Endothelial cell of umbilical vein (primary cell): ENCODE results near the gene INPP4B. TPM values are rescaled to one million over a fixed set of nuclear protein-coding genes. Genes with fewer than 3 reads are reported as not detected.

Experiments used
- BruUV-seq: library from RNA; stranded (reverse); fragments of 400-500 nt; replicated peaks from 2 replicates; lab custom pipeline; 2021; lab: Mats Ljungman, UMichigan
- CTCF ChIA-PET: fragments of 300-600, 350-600 bp; sonication (Branson Sonifier 250); formaldehyde crosslinking; loops from one replicate; lab custom pipeline; 2021; ENCODE audit warnings: antibody characterized with exemption, inconsistent platforms; lab: Charles Lee
- POLR2A ChIA-PET: fragments of 300-600, 350-600 bp; sonication (Branson Sonifier 250); formaldehyde crosslinking; loops from one replicate; lab custom pipeline; 2021; ENCODE audit warnings: antibody characterized with exemption, inconsistent platforms; lab: Charles Lee
- DNase-seq: peaks from one replicate; pipeline ENCODE4 v3.0.0-alpha.2; 2011; ENCODE audit warnings: low read depth, low spot score
- FAIRE-seq: peaks from 2 replicates; lab custom pipeline; 2011; peaks lifted over from hg19 to GRCh38; lab: Jason Lieb, UNC
- H2AFZ ChIP-seq: 2 replicates; pipeline ENCODE4 v1.6.0; 2012; ENCODE audit warnings: low read depth, low read length, control low read depth, inconsistent platforms
- H3K27ac ChIP-seq: 2 replicates; pipeline ENCODE4 v1.5.1; 2011; ENCODE audit warnings: low read depth, mild to moderate bottlenecking, control low read depth, low read length, moderate library complexity; ENCODE audit not compliant: insufficient read depth
- H3K27me3 ChIP-seq, 2 experiments: 2 replicates each; pipeline versions ENCODE4 v1.6.0 to v1.6.1; 2011; ENCODE audit warnings: low read length in 2 of 2, mixed read lengths in 1 of 2; ENCODE audit not compliant: control insufficient read depth in 2 of 2, insufficient read depth in 2 of 2
- H3K36me3 ChIP-seq, 2 experiments: 2 replicates in 1 of 2; 3 replicates in 1 of 2; pipeline ENCODE4 v1.5.1; 2011; ENCODE audit warnings: low read length in 2 of 2, mild to moderate bottlenecking in 1 of 2, moderate library complexity in 1 of 2; ENCODE audit not compliant: control insufficient read depth in 2 of 2, insufficient read depth in 2 of 2; ENCODE audit errors: extremely low read depth in 1 of 2
- H3K4me1 ChIP-seq: 3 replicates; pipeline ENCODE4 v1.5.1; 2011; ENCODE audit warnings: mild to moderate bottlenecking, low read length; ENCODE audit not compliant: control insufficient read depth, insufficient read depth; ENCODE audit errors: extremely low read depth
- H3K4me2 ChIP-seq: 2 replicates; pipeline ENCODE4 v1.6.1; 2011; ENCODE audit warnings: low read length, control low read depth, mixed read lengths; ENCODE audit not compliant: insufficient read depth
- H3K4me3 ChIP-seq, 3 experiments: fragments of 200-600 bp in 1 of 3; sonication (generic), shearing (Covaris generic) in 1 of 3; replicated peaks in 1 of 3; 2 replicates each; pipeline ENCODE4 v1.5.1; 2011 to 2016; ENCODE audit warnings: control low read depth in 3 of 3, low read length in 3 of 3, mild to moderate bottlenecking in 2 of 3, inconsistent platforms in 1 of 3, low read depth in 1 of 3, moderate library complexity in 1 of 3; ENCODE audit not compliant: insufficient read depth in 1 of 3
- H3K79me2 ChIP-seq: 2 replicates; pipeline ENCODE4 v1.6.0; 2012; ENCODE audit warnings: low read length, inconsistent platforms; ENCODE audit not compliant: control insufficient read depth, insufficient read depth
- H3K9ac ChIP-seq: replicated peaks from 2 replicates; pipeline ENCODE3; 2011; ENCODE audit warnings: low read length, control low read depth; ENCODE audit not compliant: insufficient read depth; ENCODE audit errors: extremely low read depth
- H3K9me1 ChIP-seq: replicated peaks from 3 replicates; pipeline ENCODE4 v1.6.0; 2011; ENCODE audit warnings: mild to moderate bottlenecking, low read length; ENCODE audit not compliant: control insufficient read depth, insufficient read depth; ENCODE audit errors: extremely low read depth
- H3K9me3 ChIP-seq: replicated peaks from 2 replicates; pipeline ENCODE4 v1.5.1; 2012; ENCODE audit warnings: low read length, inconsistent platforms; ENCODE audit not compliant: control insufficient read depth, insufficient read depth
- H4K20me1 ChIP-seq: replicated peaks from 2 replicates; pipeline ENCODE3; 2011; ENCODE audit warnings: mild to moderate bottlenecking, low read length; ENCODE audit not compliant: control insufficient read depth, insufficient read depth; ENCODE audit errors: extremely low read depth
- EZH2 ChIP-seq: IDR thresholded peaks from 2 replicates; pipeline ENCODE4 v1.6.1; 2012; ENCODE audit warnings: borderline replicate concordance, low read depth, mild to moderate bottlenecking, moderate library complexity, low read length, inconsistent platforms; ENCODE audit not compliant: severe bottlenecking
- FOS ChIP-seq: IDR thresholded peaks from 2 replicates; pipeline ENCODE4 v1.6.1; 2011; ENCODE audit warnings: mild to moderate bottlenecking, low read length, moderate library complexity, borderline replicate concordance; ENCODE audit not compliant: insufficient read depth
- GATA2 ChIP-seq: IDR thresholded peaks from 2 replicates; pipeline ENCODE4 v1.7.0; 2011; ENCODE audit warnings: low read depth, mild to moderate bottlenecking, moderate library complexity, mixed read lengths, low read length; ENCODE audit not compliant: insufficient read length, insufficient read depth
- JUN ChIP-seq: IDR thresholded peaks from 2 replicates; pipeline ENCODE4 v1.6.1; 2011; ENCODE audit warnings: borderline replicate concordance, low read depth; ENCODE audit not compliant: insufficient read length, insufficient read depth
- MYC ChIP-seq: IDR thresholded peaks from one replicate; pipeline ENCODE4 v1.6.1; 2011; ENCODE audit warnings: mild to moderate bottlenecking, low read depth, low read length
- POLR2A ChIP-seq: IDR thresholded peaks from 2 replicates; pipeline ENCODE4 v1.6.1; 2012; ENCODE audit warnings: low read depth, mild to moderate bottlenecking, control low read depth, low read length
- POLR2AphosphoS5 ChIP-seq: IDR thresholded peaks from 2 replicates; pipeline ENCODE4 v1.6.1; 2012; ENCODE audit warnings: low read depth, mild to moderate bottlenecking, control low read depth, low read length, moderate library complexity; ENCODE audit not compliant: insufficient read depth
- dilution Hi-C: fragments of 300-500 bp; cut with MboI; formaldehyde crosslinking; loops from one replicate; pipeline ENCODE4 v1.15.0; 2019; ENCODE audit warnings: low sequenced_read_pairs; ENCODE audit not compliant: extremely low pct_ligation_motif_present
- intact Hi-C: fragments of 100-400 bp; cut with micrococcal nuclease; formaldehyde crosslinking; loops from one replicate; pipeline ENCODE4 v1.10.0; 2022
- polyA plus RNA-seq, 4 experiments: library from polyadenylated mRNA; depleted of rRNA in 3 of 4; stranded (reverse) in 3 of 4; unstranded in 1 of 4; fragments of >200 nt; gene quantifications; 2 replicates each; pipeline versions ENCODE4 v1.2.1 to v1.2.3, GENCODE V29; 2011 to 2012; ENCODE audit warnings: missing spikeins in 1 of 4
- total RNA-seq: library from RNA; stranded (reverse); gene quantifications from 2 replicates; pipeline ENCODE4 v1.2.3, GENCODE V29; 2021
- TF ChIP-seq, protein P1 (sequence below), 2 donors: IDR thresholded peaks; 1 replicate in 1 of 2; 2 replicates in 1 of 2; pipeline ENCODE4 v1.5.1; 2011; ENCODE audit warnings: low read length in 2 of 2, mild to moderate bottlenecking in 2 of 2, moderate library complexity in 2 of 2, control low read depth in 1 of 2, inconsistent platforms in 1 of 2, low read depth in 1 of 2; ENCODE audit not compliant: insufficient read depth in 1 of 2; ENCODE audit errors: extremely low read depth in 1 of 2
- TF ChIP-seq, protein P2 (sequence below): IDR thresholded peaks from 2 replicates; pipeline ENCODE4 v1.6.1; 2011; ENCODE audit not compliant: insufficient read depth, insufficient read length

The INPP4B gene
- total and polyA plus RNA-seq, 2 donors (not counting 3 experiments of a cell fraction or from before 2014, with no cell fraction given), result 0.41 to 3.1 TPM

DNA sequence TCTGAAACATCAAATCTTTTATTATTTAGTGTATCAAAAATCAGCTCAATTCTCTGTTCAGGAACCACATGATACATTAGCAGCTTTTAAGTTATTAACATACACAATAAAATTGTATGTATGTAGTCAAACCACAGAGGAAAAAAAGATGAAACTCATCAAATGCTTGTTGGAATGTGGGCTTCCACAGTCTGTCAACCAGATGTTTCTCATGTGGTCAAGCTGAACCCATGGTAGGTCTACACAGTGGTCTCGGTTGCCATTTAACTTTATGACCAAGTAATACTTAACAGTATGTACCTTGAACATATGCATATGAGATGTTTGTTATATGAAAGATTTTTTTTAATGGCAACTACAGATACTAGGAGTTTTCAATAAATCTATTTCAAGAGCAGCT, 781.9 kb downstream of the INPP4B start:
- ChIA-PET POLR2A (no interaction called here), CTCF (interaction anchor here (1.0 kb wide), 1 partner anchor 9 kb away, joined by 3 read pairs; no protein-coding TSS in a partner anchor)
- BruUV-seq, result no TSS peak
- H4K20me1 ChIP-seq, result no peaks in the 10 kb centered on the region
- no peaks in the 10 kb centered on the region for H3K27me3 ChIP-seq
- intact Hi-C loops (no loop called here), dilution Hi-C loops (no loop called here)
- H3K9me3 ChIP-seq, result no peaks in the 10 kb centered on the region
- H2AFZ ChIP-seq, result no peak overlapping the region
- H3K27ac ChIP-seq, result no peak overlapping the region
- TF ChIP-seq POLR2AphosphoS5, result no peak
- no peak for TF ChIP-seq EZH2
- TF ChIP-seq, protein P1, sequence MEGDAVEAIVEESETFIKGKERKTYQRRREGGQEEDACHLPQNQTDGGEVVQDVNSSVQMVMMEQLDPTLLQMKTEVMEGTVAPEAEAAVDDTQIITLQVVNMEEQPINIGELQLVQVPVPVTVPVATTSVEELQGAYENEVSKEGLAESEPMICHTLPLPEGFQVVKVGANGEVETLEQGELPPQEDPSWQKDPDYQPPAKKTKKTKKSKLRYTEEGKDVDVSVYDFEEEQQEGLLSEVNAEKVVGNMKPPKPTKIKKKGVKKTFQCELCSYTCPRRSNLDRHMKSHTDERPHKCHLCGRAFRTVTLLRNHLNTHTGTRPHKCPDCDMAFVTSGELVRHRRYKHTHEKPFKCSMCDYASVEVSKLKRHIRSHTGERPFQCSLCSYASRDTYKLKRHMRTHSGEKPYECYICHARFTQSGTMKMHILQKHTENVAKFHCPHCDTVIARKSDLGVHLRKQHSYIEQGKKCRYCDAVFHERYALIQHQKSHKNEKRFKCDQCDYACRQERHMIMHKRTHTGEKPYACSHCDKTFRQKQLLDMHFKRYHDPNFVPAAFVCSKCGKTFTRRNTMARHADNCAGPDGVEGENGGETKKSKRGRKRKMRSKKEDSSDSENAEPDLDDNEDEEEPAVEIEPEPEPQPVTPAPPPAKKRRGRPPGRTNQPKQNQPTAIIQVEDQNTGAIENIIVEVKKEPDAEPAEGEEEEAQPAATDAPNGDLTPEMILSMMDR (IDR thresholded peaks at IDR 0.05; ENCODE audit: extremely low read depth in 1 of 2, insufficient read depth in 1 of 2, low read depth in 1 of 2, low read length in 2 of 2), result no peak
- no peak for TF ChIP-seq MYC
- TF ChIP-seq, protein P2, sequence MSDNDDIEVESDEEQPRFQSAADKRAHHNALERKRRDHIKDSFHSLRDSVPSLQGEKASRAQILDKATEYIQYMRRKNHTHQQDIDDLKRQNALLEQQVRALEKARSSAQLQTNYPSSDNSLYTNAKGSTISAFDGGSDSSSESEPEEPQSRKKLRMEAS, result no peak
- no peak for TF ChIP-seq GATA2
- no peak for TF ChIP-seq JUN
- TF ChIP-seq POLR2A, result no peak
- no peak for TF ChIP-seq FOS
- H3K79me2 ChIP-seq, result no peaks in the 10 kb centered on the region
- H3K9ac ChIP-seq, result no peak overlapping the region
- FAIRE-seq (no peak), DNase-seq (no peak)
- no peak overlapping the region for H3K4me2 ChIP-seq
- H3K4me1 ChIP-seq, result no peaks in the 10 kb centered on the region
- H3K36me3 ChIP-seq, result no peaks in the 10 kb centered on the region
- H3K4me3 ChIP-seq, result no peak overlapping the region
- H3K9me1 ChIP-seq, result no peaks in the 10 kb centered on the region
